Activated CD4-positive, alpha-beta T cell treated with anti-CD3 and anti-CD28 coated beads for 48 hours (primary cell): ENCODE data around the gene TBC1D32.
"Not testable (repeated sequence)": the region's sequence is repeated elsewhere in the genome, so short reads cannot be mapped to it uniquely, and the experiment has no call there.

ENCODE experiments used
- DNase-seq: peaks from one replicate; pipeline ENCODE4 v3.0.0-alpha.2; 2020

TBC1D32 gene

DNA sequence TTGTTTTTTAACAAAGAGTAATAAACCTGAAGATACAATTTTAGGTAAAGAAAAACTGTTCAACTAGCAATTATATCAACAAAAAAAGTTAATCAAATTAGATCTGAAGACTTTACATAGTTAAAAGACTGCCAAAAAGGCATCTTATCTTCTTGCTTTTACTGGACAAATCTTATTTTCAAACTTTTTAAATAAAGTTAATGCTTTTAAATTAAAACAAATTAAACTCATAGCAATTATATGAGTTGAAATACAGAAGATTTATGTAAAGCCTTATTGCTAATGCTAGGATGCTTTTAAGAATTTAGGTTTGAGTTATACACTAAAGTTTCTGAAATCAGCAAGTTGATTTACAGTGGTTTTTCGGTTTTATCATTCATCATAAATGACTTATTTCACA, 227.3 kb downstream of the TBC1D32 start:
- DNase-seq = no peak

DNA sequence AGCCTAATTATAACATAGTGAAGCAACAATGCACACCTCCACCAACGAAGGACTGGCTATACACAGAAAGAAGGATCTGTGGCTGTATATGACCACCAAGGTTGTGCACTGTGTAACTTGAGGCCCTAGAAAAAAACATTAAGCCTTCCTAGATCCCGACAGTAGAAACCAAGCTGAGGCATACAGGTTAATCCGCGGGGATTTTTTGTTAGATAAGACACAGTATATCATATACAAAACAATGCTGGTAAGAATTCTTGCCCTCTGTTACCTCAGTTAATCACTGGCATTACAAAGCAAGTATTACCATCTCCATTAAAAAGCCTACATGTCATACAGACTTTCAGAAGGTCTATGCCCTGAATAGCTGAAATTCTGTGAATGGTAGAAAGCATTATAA, 228.8 kb downstream of the TBC1D32 start:
- DNase-seq = no peak

DNA sequence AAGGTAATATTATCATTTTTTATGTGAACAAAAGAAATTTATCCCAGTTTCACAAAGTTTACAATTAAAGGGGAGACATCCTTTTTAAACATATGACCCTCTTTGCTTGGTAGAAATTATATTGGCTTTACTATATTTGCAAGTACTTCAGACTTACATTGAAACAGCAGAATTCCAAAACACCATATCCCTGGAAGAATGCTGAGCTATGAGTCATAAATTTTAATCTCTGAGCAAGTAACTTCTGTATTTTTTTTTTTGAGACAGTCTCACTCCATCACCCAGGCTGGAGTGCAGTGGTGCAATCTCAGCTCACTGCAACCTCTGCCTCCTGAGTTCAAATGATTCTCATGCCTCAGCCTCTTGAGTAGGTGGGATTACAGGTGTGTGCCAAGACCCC, 240.4 kb downstream of the TBC1D32 start:
- no peak for DNase-seq

DNA sequence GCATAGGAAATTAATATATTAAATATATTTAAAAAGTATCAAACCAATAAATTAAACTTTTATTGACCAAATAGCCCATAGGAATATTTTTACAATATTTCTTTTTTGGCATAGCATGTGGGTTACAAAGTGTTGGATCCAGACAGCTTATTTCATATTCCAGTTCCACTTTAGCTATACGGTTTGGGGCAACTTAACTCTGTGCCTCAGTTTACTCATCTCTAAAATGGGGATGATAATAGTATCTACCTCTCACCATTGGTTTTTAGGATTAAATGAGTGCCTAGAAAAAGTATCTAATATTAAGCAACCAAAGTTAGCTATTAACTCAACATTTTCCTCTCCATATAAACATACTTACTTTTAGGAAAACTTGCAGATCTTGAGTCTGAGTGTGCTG, 243.8 kb downstream of the TBC1D32 start:
- DNase-seq = no peak

DNA sequence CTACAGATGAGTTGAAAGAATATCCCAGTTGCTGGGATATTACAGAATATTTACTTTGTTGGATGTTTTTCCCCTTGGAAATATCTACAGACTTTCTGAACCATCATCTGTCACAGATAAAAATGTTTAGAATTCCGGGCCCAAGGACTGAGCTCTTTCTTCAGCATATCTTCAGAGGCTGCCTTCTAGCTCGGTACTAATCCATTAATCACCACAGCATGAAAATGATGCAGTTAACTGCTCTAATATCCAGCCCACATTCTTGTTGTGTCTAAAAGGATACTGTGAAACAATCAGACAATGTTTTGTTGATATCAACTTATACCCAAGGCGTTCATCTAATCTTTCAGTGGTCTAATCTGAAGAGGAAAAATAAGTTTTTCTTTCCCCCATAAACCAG, 247.4 kb downstream of the TBC1D32 start:
- no peak for DNase-seq

DNA sequence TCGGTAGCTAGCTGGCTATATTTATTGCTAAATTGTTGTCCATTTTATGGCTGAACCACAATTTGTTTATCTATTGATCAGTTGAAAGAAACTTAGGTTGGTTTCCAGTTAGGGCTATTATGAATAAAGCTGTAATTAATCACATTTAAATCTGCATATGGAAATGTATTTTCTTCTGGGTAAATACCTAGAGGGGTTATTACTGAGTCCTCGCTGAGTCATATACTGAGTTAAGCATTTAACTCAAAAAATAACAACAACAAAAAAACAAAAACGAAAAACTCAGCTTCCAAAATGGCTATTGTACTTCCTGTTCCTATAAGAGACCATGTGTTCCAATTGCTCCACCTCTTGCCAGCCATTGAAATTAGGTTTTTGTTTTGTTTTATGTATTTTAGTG, 258.2 kb downstream of the TBC1D32 start:
- DNase-seq = no peak

DNA sequence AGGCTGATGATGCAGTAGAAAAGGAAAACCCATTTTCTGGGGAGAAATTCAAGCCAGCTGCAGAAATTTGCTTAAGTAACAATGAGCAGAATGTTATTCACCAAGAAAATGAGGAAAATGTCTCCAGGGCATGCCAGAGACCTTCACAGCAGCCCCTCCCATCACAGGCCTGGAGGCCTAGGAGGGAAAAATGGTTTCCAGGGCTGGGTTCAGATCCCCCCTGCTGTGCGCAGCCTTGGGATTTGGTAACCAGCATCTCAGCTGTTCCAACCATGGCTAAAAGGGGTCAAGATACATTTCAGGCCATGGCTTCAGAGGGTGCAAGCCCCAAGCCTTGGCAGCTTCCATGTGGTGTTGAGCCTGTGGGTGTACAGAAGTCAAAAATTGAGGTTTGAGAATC, 265.5 kb downstream of the TBC1D32 start:
- not testable (repeated sequence) for DNase-seq

DNA sequence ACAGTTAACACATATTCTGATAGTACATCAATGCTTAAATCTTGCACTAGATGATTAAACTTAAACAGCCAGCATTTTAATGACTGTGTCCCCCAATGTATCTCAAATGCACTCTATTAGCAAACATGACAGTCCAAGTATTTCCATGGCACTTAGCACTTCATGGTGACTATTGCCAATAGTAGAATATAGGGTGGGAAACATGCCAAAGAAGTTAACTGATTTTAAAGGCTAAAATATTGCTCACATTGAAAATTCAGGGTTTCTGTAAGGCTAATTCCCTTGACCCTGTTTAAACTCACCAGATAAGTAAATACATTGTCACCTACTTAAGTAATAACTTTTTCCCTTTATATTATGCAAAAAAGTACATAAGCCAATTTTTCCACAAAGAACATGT, 266.9 kb downstream of the TBC1D32 start:
- no peak for DNase-seq

DNA sequence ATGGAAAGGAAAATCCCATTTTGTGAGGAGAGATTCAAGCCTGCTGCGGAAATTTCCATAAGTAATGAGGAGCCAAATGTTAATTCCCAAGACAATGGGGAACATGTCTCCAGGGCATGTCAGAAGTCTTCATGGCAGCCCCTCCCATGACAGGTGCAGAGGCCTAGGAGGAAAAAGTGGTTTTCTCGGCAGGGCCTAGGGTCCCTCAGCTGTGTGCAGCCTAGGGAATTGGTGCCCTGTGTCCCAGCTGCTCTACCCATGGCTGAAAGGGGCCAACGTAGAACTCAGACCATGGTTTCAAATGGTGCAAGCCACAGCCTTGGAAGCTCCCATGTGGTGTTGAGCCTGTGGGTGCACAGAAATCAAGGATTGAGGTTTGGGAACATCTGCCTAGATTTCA, 269.9 kb downstream of the TBC1D32 start:
- DNase-seq = no peak

DNA sequence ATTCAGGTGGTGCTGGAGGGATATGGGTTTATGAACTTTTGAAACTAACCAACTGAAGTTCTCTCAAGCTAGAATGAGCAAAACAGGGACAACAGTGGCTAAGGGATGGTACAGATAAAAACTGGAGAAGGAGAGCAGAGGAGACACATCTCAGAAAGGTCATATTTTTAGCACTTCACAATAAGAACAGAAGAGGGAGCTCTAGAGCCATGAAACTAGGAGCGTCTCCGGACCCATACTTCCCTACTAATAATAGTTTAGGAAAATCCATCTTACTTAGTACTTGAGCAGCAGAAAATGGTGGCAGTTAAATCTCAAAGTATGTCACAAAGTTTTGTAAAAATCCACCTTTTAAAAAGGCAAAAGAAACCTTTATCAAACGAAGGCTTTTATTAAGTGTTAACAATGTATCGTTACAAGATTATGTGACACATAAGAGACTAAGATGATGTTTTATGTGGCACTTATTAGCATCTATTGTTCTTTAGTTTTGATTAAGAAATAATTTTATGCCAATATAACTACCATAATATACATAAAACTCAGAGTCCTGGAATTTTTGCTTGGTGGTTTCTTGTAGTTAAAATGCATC, 278.6 kb downstream of the TBC1D32 start:
- no peak for DNase-seq

DNA sequence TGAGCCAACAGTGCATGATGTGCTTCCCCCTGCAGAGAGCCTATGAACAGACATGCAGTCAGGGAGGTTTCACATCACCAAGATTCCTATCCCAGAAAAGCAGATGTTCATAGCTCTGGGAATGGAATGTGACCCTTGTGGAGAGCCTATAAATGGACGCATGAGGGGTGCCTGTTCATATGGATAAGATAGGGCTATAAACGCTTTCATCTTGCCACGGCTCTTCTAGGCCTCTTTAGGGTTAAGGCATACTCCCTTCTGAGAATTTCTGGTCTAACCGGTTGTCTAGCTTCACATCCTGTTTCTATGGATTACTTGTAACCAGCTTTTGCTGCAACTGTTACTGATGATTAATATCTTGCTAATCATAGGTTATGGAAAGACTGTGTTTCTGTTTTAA, 285.7 kb downstream of the TBC1D32 start:
- DNase-seq = not testable (repeated sequence)

DNA sequence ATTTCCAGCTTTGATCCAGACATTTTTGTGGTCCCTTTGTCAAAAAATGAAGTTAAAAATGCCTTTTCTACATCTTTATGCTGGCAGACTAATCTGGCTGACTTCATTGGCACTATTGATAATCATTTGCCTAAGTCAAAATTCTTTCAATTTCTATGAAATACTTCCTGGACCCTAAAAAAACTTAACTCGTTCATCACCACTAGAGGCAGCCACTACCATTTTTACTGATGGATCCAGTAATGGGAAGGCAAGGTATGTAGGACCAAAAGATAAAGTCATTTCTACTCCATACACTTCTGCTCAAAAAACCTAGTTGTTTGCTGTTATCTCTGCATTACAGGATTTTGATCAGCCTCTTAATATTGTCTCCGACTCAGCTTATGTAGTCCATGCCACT, 289.4 kb downstream of the TBC1D32 start:
- DNase-seq = not testable (repeated sequence)

DNA sequence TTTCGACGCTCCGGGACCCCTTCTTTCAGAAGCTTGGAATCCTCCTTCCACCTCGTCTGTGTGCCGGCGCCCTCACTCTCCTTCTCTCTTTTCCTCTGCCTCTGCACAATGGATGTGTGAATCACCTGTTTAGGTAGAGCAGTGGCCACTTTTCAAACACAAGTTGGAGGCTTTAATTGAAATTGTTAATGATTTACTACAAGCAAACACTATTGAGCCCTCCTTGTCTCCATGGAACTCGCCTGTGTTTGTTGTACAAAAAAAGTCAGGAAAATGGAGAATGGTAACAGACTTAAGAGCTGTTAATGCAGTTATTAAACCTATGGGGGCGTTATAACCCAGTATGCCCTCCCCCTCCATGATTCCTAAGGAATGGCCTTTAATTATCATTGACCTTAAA, 290.6 kb downstream of the TBC1D32 start:
- not testable (repeated sequence) for DNase-seq

DNA sequence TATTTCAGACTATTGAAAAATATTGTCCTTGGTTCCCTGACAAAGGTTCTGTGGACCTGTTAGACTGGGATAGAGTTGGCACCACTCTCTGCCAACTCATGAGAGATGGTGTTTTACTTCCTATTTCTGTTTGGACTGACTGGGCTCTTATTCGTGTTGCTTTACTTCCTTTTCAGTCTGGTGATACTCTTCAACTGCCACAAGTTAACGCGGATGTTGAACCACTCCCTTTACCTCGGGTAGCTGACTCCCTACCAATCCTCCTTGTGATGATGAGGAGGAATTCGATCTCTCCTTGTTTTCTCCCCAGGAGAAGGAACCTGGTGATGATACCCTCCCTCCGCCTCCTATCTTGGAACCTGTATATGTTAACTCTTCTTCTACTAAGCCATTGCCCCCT, 291.1 kb downstream of the TBC1D32 start:
- not testable (repeated sequence) for DNase-seq

DNA sequence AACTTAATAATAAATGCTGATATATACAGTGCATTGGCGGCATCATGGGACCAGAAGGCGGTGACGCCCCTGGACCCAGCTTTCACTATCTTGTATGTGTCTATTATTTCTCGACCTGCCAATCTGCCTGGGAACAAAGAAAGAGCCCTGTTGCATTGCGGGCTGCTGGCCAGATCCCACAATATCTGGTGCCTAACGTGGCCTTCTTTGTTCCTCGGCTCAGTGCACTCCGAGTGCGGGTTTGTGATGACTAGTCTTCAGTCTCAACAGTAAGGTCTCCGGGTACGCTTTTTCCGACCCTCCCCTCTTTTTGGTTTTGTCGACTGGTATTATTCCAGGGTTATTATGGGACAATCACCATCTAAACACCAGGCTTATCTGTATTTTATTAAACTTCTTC, 291.5 kb downstream of the TBC1D32 start:
- no peak for DNase-seq

DNA sequence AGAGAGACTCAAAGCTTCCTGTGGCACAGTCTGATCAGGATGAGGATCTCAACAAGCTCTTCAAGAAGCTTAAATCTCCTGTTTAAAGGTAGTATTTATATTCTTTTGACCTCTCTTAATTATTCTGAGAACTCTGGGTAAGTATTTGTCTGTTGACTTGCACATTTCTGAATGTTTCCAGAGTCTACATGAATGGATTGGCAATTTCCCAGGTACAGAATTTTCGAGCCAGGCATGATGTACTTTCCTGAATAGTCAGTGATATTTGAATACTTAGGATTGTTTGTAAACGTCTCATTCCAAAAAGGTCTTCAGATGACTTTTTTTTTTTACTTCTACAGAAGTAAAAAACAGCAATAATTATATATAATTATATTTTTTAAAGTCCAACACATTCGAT, 293.4 kb downstream of the TBC1D32 start:
- DNase-seq = no peak

DNA sequence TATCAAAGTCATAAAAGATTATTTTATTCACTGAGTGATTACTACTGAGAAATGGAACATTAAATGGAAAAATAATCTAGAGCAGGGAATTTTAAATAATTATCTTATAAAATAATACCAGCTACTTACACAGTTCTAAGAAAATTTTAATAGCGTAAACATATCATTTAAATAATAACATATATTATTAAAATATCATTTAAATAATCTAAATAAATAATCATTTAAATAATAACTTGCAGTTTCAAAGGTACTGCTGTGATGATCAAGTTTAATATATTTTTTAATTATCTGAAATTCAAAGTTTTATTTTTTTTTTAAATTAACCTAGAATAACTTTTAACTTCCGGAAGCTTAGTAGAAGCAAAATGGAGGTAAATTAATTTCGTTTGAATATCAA, 301.2 kb downstream of the TBC1D32 start:
- no peak for DNase-seq

DNA sequence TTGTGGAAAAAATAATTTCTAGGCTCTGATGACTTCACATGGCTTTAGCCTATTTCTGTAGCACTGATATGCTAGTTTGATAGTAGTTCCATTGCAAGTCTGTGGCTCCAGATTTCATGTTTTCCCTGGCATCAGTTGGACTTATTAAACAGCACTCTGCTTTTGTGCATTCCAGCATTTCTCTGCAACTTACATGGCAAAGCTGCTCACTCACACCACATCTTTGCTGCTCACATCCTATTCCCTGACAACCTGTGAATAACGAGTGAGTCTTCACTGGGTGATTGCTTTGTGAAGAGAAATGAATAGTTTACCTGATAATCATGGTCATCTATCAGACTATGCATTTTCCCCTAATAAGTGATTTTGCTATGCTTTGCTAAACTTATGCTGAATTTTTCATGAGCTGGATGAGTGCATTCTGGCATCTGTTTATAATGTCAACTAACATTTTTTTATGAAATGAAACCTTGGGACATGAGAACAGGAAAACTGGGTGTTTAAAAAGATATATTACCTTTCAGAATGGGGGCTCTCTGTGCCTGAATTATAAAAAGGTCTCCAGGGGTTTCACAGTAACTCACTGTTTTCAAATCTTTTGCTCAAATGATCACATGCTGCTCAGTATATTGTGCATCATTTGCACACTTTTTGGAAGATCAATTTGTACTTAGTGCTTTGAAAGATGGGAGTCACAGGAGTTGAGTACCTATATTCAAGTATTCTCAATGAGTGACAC, 301.8 kb downstream of the TBC1D32 start:
- DNase-seq = no peak
